GM23338 (cell line): Measurements from ENCODE around the gene SEC61G. TPM values are rescaled to one million over a fixed set of nuclear protein-coding genes. Genes with fewer than 3 reads are reported as not detected.

Experiments
- ATAC-seq: fragments of 200-7000 bp; cut with Tn5 transposase; 3 replicates; pipeline ENCODE4 v1.9.1; 2020
- DNase-seq: peaks from one replicate; pipeline ENCODE4 v3.0.0-alpha.2; 2015; ENCODE audit warnings: low spot score
- H2AFZ ChIP-seq: fragments of 200-600 bp; sonication (generic); 2 replicates; pipeline ENCODE4 v1.8.0; 2016; ENCODE audit warnings: antibody characterized with exemption, mild to moderate bottlenecking, moderate library complexity
- H3F3A ChIP-seq: fragments of 200-600 bp; sonication (generic); replicated peaks from 2 replicates; pipeline ENCODE4 v1.8.0; 2017; ENCODE audit warnings: antibody characterized with exemption, mixed run types, low read depth
- H3K27ac ChIP-seq: fragments of 200-600 bp; sonication (generic); 2 replicates; pipeline ENCODE4 v1.6.1; 2016; ENCODE audit warnings: low read depth
- H3K27me3 ChIP-seq: fragments of 200-600 bp; sonication (generic); 2 replicates; pipeline ENCODE4 v1.8.0; 2016; ENCODE audit warnings: mild to moderate bottlenecking, mixed run types, moderate library complexity; ENCODE audit not compliant: insufficient read depth
- H3K36me3 ChIP-seq: fragments of 200-600 bp; sonication (generic); 2 replicates; pipeline ENCODE4 v1.8.0; 2016; ENCODE audit warnings: mild to moderate bottlenecking; ENCODE audit not compliant: insufficient read depth
- H3K4me1 ChIP-seq: fragments of 200-600 bp; sonication (generic); 2 replicates; pipeline ENCODE4 v1.8.0; 2016; ENCODE audit warnings: mild to moderate bottlenecking, moderate library complexity; ENCODE audit not compliant: insufficient read depth
- H3K4me2 ChIP-seq: fragments of 200-600 bp; sonication (generic); 2 replicates; pipeline ENCODE4 v1.7.1; 2017; ENCODE audit warnings: mixed run types
- H3K4me3 ChIP-seq: fragments of 200-600 bp; sonication (generic); 2 replicates; pipeline ENCODE4 v1.6.1; 2016; ENCODE audit warnings: mixed run types
- H3K79me2 ChIP-seq: fragments of 200-600 bp; sonication (generic); replicated peaks from 2 replicates; pipeline ENCODE4 v1.8.0; 2017; ENCODE audit warnings: mild to moderate bottlenecking; ENCODE audit not compliant: insufficient read depth
- H3K9me2 ChIP-seq: fragments of 200-600 bp; sonication (generic); 2 replicates; pipeline ENCODE4 v1.8.0; 2017; ENCODE audit not compliant: insufficient read depth
- H4K20me1 ChIP-seq: fragments of 200-600 bp; sonication (generic); replicated peaks from 2 replicates; pipeline ENCODE4 v1.8.0; 2017; ENCODE audit warnings: mild to moderate bottlenecking; ENCODE audit not compliant: insufficient read depth
- H3K27ac Mint-ChIP-seq: 2 replicates; pipeline ENCODE4 v1.8.0; 2020; ENCODE audit warnings: inconsistent platforms, mild to moderate bottlenecking, moderate library complexity, mixed read lengths
- H3K27me3 Mint-ChIP-seq: 3 replicates; pipeline ENCODE4 v1.8.0; 2022; ENCODE audit warnings: low read depth, mild to moderate bottlenecking, moderate library complexity, mixed read lengths, inconsistent platforms; ENCODE audit not compliant: insufficient read depth, poor library complexity
- H3K36me3 Mint-ChIP-seq: 3 replicates; pipeline ENCODE4 v1.8.0; 2021; ENCODE audit warnings: low read depth, mild to moderate bottlenecking, inconsistent platforms, moderate library complexity, mixed read lengths
- H3K4me1 Mint-ChIP-seq: 3 replicates; pipeline ENCODE4 v1.8.0; 2020; ENCODE audit warnings: mild to moderate bottlenecking, inconsistent platforms, mixed read lengths
- H3K4me3 Mint-ChIP-seq: 3 replicates; pipeline ENCODE4 v1.8.0; 2021; ENCODE audit warnings: moderate library complexity, mild to moderate bottlenecking, inconsistent platforms, mixed read lengths
- H3K9me3 Mint-ChIP-seq: 3 replicates; pipeline ENCODE4 v1.8.0; 2020; ENCODE audit warnings: moderate library complexity, mild to moderate bottlenecking, inconsistent platforms, mixed read lengths
- CREB1 ChIP-seq: fragments of 250-450 bp; sonication (Bioruptor Pico); IDR thresholded peaks from 2 replicates; pipeline ENCODE4 v1.5.0; 2020; ENCODE audit warnings: low read depth, mild to moderate bottlenecking, moderate library complexity
- EZH2phosphoT487 ChIP-seq: fragments of 200-600 bp; sonication (generic); IDR thresholded peaks from one replicate; pipeline ENCODE4 v1.8.1; 2018; ENCODE audit warnings: antibody characterized with exemption; ENCODE audit not compliant: unreplicated experiment
- POLR2AphosphoS5 ChIP-seq: IDR thresholded peaks from 2 replicates; pipeline ENCODE4 v1.6.1; 2016; ENCODE audit warnings: antibody characterized with exemption, low read depth
- STAT1 ChIP-seq: IDR thresholded peaks from one replicate; pipeline ENCODE4 v1.6.1; 2016; ENCODE audit warnings: antibody characterized with exemption; ENCODE audit not compliant: unreplicated experiment
- ZNF114 ChIP-seq: fragments of 250-450 bp; sonication (Bioruptor Pico); IDR thresholded peaks from 2 replicates; pipeline ENCODE4 v1.5.0; 2020; ENCODE audit warnings: mild to moderate bottlenecking, moderate library complexity
- ZNF331 ChIP-seq: fragments of 250-450 bp; sonication (Bioruptor Pico); IDR thresholded peaks from 2 replicates; pipeline ENCODE4 v1.5.0; 2020; ENCODE audit warnings: low read depth, mild to moderate bottlenecking, moderate library complexity
- polyA plus RNA-seq: library from polyadenylated mRNA; unstranded; fragments of >200 nt; fragmentation: Nextera tagmentation; extraction: Ambion mirVana; gene quantifications from 2 replicates; pipeline ENCODE4 v1.2.1, GENCODE V29; 2016
- total RNA-seq: library from RNA; depleted of rRNA; stranded (reverse); fragments of >200 nt; shearing (Covaris generic); gene quantifications from 2 replicates; pipeline ENCODE4 v1.2.3, GENCODE V29; 2014; rRNA removed

Gene SEC61G
- total and polyA plus RNA-seq, 2 experiments from 2014 or later: 350 to 497 TPM

DNA sequence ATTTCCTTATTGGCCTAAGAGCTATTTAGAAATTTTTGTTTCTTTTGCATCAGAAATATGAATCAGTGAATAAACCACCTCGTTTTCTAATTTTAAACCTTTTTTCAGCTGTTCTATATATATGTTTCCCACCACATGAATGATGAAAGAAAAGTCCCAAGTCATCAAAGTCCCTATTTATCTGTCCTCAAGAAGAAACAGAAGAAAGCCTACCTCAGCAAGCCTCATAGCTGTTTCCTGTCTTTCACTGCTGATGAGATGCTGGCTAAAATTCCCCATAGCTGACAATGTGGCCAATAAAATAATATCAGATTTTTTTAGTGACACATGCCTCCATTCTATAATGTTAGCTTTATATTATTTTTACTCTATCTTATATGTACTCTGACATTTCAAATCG, 54.2 kb downstream of the SEC61G start:
- Histone ChIP-seq H3K36me3 (peaks cover 10% of the 10 kb centered on the region), H3K4me3 (no peak overlapping the region), H4K20me1 (no peaks in the 10 kb centered on the region), H3K27ac (no peak overlapping the region), H3K9me2 (peaks cover 3% of the 10 kb centered on the region; the same call in 1 of the 2 replicates), H3K4me1 (peaks cover 10% of the 10 kb centered on the region; the same call in 1 of the 2 replicates), H3K79me2 (no peaks in the 10 kb centered on the region), H3F3A (no peaks in the 10 kb centered on the region), H3K4me2 (no peak overlapping the region), H3K27me3 (no peaks in the 10 kb centered on the region), H2AFZ (no peak overlapping the region)
- H3K9me3 Mint-ChIP-seq: peaks cover 28% of the 10 kb centered on the region
- H3K27ac Mint-ChIP-seq: no peak overlapping the region
- peaks cover 4% of the 10 kb centered on the region for H3K27me3 Mint-ChIP-seq
- TF ChIP-seq STAT1: no peak
- TF ChIP-seq ZNF114 (CRISPR knock-in tag): no peak
- TF ChIP-seq EZH2phosphoT487: no peak
- TF ChIP-seq POLR2AphosphoS5: no peak
- TF ChIP-seq CREB1 (CRISPR knock-in tag): no peak
- no peak for TF ChIP-seq ZNF331 (CRISPR knock-in tag)
- ATAC-seq (no peak), DNase-seq (no peak)
- H3K36me3 Mint-ChIP-seq: peaks cover 18% of the 10 kb centered on the region; the same call in 2 of the 3 replicates
- peaks cover 6% of the 10 kb centered on the region; the same call in 1 of the 3 replicates for H3K4me1 Mint-ChIP-seq
- no peak overlapping the region for H3K4me3 Mint-ChIP-seq

Other genes starting within 250 kb of the SEC61G start
- 0.73 and 1.2 TPM in 2 replicates for gene VSTM2A, start 216.8 kb downstream of the SEC61G start, total RNA-seq
- 0.79 and 1.1 TPM in 2 replicates for gene VSTM2A, start 216.8 kb downstream of the SEC61G start, polyA plus RNA-seq